ENCODE measurements around the gene MANSC1.
"Not testable (repeated sequence)": the region's sequence is repeated elsewhere in the genome, so short reads cannot be mapped to it uniquely, and the experiment has no call there.

Gene MANSC1

GRCh38 chr12:12364787-12365445 is 14.9 kb upstream of the MANSC1 start:
- DNase-seq = no peak

GRCh38 chr12:12358528-12358927 is 8.5 kb upstream of the MANSC1 start:
- DNase-seq = no peak

- no peak for DNase-seq
Measured at GRCh38 chr12:12357719-12358461, 7.8 kb upstream of the MANSC1 start.

GRCh38 chr12:12356896-12357718 is 7.1 kb upstream of the MANSC1 start, which contains the start of gene BORCS5:
Gene BORCS5 (plus strand): TSS chr12:12357078. CDS start chr12:12357452, 374 bp downstream.
- peak; percentile 99 for DNase-seq

GRCh38 chr12:12356467-12356895 is 6.4 kb upstream of the MANSC1 start:
- no peak for DNase-seq

- DNase-seq = no peak
Measured at GRCh38 chr12:12353807-12354206, 3.8 kb upstream of the MANSC1 start.

GRCh38 chr12:12353276-12353675 is 3.2 kb upstream of the MANSC1 start:
- DNase-seq = no peak

- DNase-seq = not testable (repeated sequence)
Measured at GRCh38 chr12:12351468-12352185, 1.6 kb upstream of the MANSC1 start.

- DNase-seq = no peak
Measured at GRCh38 chr12:12350868-12351463, 924 bp upstream of the MANSC1 start.

GRCh38 chr12:12338527-12339168 is 11.4 kb downstream of the MANSC1 start:
- DNase-seq = no peak

GRCh38 chr12:12336511-12336910 is 13.5 kb downstream of the MANSC1 start:
- DNase-seq = no peak

GRCh38 chr12:12336049-12336411 is 14.0 kb downstream of the MANSC1 start:
- no peak for DNase-seq

- peak; percentile 65 for DNase-seq
Measured at GRCh38 chr12:12334367-12335040, 15.5 kb downstream of the MANSC1 start.

GRCh38 chr12:12333407-12334366 is 16.4 kb downstream of the MANSC1 start:
- no peak for DNase-seq

GRCh38 chr12:12331896-12332295 is 18.1 kb downstream of the MANSC1 start:
- DNase-seq = no peak

- no peak for DNase-seq
Measured at GRCh38 chr12:12331244-12331771, 18.7 kb downstream of the MANSC1 start.

- DNase-seq = no peak
Measured at GRCh38 chr12:12327802-12328201, 22.2 kb downstream of the MANSC1 start.

- DNase-seq = no peak
Measured at GRCh38 chr12:12326262-12326661, 23.8 kb downstream of the MANSC1 start.

GRCh38 chr12:12323591-12323990 is 26.5 kb downstream of the MANSC1 start:
- DNase-seq = no peak

GRCh38 chr12:12323118-12323517 is 26.9 kb downstream of the MANSC1 start:
- DNase-seq = no peak
